Hepatocyte (in vitro differentiated cells): Measurements from ENCODE around the gene ANKRD44.

Experiments
- CTCF ChIP-seq: fragments of 200-600 bp; sonication (generic); IDR thresholded peaks from 2 replicates; pipeline ENCODE4 v1.5.1; 2016; ENCODE audit warnings: antibody characterized with exemption, mild to moderate bottlenecking; ENCODE audit not compliant: poor library complexity
- EZH2 ChIP-seq: fragments of 200-600 bp; sonication (generic); IDR thresholded peaks from 2 replicates; pipeline ENCODE4 v1.6.1; 2016; ENCODE audit warnings: antibody characterized with exemption, mild to moderate bottlenecking, borderline replicate concordance

DNA sequence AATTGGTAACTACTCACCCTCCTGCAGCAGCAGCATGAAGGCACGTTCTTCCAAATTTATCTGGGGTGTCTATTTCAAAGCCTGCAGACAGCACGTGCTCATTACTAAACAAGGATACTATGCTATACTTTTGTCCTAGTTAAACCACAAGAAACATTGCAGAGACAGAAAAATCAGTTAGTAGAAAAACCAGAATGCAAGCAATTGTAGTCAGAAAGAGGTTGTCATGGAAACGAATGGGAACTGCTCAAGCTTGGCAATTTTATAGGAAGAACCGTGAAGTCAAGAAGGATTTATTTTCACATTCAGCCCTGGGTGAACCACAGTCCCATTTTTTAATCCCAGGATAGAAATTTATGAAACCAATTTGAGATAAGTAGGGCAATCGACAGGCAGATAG, 221.9 kb downstream of the ANKRD44 start:
- TF ChIP-seq CTCF (no peak), EZH2 (no peak)
